NCI-H1930 (cell line): ENCODE measurements around the gene TMPRSS15.
A peak's percentile ranks its signal among the peaks of the same experiment; 100 is the strongest.

Experiments used
- DNase-seq, 2 experiments: peaks; one replicate each; lab custom pipeline; 2025; lab: John Stamatoyannopoulos, UW

Gene TMPRSS15

GRCh38 chr21:18349468-18349867 lies 54.1 kb downstream of the TMPRSS15 start:
- no peak for DNase-seq

DNA sequence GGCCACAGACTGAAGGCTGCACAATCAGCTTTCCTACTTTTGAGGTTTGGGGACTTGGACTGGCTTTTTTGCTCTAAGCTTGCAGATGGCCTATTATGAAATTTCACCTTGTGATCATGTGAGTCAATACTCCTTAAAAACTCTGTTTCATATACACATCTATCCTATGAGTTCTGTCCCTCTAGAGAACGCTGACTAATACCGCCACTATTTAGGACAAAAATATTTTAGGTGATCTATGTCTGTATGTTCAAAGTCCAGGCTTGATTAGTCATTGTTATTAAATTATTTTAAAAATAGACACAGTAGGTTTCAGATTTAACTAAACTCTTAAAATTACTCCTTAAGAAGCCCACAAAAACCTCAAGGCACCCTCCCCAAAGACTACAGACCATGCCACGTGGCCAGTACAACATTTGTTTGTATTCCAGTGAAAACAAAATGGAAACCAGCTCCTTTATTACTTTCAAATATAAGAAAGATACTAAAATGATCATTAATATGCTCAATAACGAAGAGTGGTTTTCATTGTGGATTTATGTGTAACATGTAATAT lies 63.1 kb downstream of the TMPRSS15 start:
- no peak for DNase-seq

GRCh38 chr21:18335651-18336236 lies 67.8 kb downstream of the TMPRSS15 start:
- DNase-seq = no peak

DNA sequence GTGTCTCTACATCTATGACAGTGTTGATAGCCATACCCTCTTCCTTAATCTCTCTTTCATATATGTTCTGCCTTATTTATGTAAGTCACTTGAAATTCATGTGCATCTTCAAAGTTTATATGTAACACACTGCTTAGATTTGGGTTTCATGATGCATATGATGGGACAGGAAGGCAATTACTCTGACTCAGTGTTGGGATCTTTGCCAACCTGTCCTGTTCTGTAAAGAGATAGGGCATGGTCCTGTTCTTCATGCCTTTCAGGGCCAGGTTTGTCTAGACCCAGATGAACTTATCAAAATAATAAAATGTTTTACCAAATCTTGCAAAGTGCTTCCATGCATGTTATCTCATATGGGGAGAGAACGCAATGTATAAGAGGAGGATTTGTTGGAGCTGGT lies 69.5 kb downstream of the TMPRSS15 start:
- no peak for DNase-seq

DNA sequence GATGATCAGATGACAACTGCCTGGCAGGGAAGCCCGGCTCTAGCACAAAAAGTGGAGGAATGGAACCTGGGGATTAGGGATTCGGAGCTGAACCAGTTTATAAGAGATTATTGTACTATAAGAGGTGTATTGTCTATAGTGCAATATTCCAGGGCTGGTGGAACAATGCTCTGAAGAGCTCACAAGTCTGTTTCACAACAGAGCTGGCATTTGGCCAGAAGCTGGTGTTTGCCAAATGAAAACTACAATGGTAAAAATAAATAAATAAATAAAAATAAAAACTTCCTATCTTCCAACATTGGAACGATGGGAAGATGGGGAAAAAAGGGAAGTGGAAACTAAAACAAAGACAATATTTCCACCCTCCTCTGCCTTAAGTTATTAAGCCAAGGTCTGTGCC lies 85.4 kb downstream of the TMPRSS15 start:
- no peak for DNase-seq

- DNase-seq = no peak
Observed at GRCh38 chr21:18298228-18298627, 105.4 kb downstream of the TMPRSS15 start.

- no peak for DNase-seq
Observed at GRCh38 chr21:18294100-18294499, 109.5 kb downstream of the TMPRSS15 start.

- no peak for DNase-seq
Observed at GRCh38 chr21:18289876-18290275, 113.7 kb downstream of the TMPRSS15 start.

GRCh38 chr21:18285379-18285778 lies 118.2 kb downstream of the TMPRSS15 start:
- DNase-seq = no peak

GRCh38 chr21:18275781-18276180 lies 127.8 kb downstream of the TMPRSS15 start:
- DNase-seq = peak in 1 of 2 experiments; percentile 11

GRCh38 chr21:18274370-18274769 lies 129.2 kb downstream of the TMPRSS15 start:
- DNase-seq = no peak

DNA sequence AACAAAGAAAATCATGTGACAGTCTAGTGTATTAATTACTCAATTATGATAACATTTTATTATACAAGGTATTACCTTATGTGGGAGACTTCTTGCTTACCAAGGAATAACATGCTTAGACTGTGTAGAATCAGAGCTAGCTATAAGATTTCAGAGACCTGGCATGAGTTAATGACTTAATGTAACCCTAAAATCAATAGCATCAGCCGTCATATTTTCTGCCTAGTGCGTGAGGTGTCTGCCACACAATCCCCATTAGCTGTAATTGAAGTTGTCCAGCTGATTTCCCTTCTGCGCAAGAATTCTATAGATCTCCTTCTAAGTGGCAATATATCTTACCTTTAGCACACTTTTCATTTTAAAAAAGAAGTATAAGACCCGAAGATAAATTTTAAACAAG lies 130.2 kb downstream of the TMPRSS15 start:
- no peak for DNase-seq

DNA sequence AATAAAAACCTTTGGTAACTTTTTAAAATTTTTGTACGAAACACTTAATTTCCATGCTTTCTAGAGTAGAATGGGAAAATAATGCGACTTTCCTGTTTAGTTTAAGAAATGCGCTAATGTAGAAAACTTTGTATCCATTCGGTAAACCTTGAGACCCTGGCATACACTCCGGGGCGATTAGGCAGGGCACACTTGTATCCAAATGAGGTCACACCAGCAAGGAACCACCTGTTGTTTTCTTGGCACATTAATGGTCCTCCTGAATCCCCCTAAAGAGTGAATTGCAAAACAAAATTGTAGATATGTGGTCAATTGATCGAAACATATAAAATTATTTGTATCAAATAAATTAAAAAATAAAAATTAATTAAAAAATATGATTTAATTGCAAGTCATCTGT lies 133.7 kb downstream of the TMPRSS15 start:
- DNase-seq = no peak

DNA sequence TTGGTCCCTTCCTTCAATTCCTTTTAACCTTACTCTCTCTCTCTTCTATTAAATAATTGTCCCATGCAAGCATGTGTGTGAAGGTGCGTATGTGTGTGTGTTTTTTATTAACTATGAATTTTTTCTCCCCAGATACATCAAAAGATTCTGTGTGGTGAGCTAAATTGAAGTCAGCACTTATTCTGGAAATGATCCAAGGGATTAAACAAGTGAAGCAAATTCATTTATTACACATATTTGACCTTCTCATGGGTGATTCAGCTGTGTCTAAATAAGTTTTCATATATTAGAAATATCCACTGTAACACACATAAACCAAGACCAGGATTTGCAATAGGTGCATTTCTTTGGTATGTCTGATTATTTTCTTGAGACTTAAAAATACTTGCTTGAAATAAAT lies 134.7 kb downstream of the TMPRSS15 start:
- no peak for DNase-seq

DNA sequence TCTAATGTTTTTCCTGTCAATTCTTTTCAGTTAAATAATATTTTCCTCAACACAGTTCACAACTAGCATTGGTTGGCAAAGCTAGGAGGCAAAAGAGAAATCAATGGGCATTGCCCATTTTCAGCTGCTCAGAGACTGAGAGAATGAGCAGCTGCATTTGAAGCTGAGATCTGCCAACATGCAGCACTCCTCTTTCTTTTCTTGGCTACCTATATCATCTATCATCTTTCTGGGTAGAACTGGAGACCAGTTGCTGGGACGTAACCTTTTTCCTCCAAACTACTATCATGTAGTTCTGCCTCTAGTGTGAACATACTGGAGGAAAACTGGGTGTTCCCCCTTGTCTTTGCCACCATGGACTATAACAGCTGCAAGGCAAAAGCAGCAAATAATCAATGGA lies 136.1 kb downstream of the TMPRSS15 start:
- DNase-seq = no peak

- DNase-seq = no peak
Observed at GRCh38 chr21:18265944-18266343, 137.6 kb downstream of the TMPRSS15 start.

DNA sequence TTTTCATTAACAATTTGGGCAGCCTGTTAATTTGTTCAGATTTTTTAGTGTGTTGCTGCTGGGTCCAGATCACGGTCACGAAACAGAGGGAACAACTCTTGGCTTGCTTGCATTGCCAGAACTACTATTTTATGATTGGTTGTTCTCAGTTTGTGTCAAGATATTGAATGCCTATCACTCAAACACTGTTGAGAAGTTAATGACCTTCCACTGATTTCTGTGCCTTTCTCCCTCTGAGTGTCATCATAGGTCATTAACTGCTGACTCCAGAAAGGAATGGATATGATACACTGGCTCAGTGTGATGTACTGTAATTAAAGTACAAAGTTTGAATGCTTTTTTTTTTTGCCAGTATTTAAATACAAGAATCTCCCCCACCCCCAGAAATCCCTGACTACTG lies 149.8 kb downstream of the TMPRSS15 start:
- DNase-seq = no peak

DNA sequence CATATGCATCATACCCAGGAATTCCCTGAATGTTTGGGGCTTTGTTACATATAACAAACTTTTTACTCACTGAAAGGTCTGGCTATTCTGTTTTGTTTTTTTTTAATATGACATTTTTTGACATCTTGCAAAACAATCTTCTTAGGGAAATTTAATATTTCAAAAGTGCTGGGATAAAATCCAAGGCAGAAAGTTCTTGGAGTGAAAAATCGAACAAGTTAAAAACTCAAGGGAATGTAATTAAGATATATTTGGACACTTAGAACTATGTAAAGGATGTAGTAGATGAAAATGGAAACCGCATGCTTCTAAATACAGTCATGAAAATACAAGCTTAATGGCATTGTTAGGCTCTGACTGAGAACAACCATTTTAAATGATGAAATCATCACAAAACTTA lies 150.4 kb downstream of the TMPRSS15 start:
- DNase-seq = no peak

DNA sequence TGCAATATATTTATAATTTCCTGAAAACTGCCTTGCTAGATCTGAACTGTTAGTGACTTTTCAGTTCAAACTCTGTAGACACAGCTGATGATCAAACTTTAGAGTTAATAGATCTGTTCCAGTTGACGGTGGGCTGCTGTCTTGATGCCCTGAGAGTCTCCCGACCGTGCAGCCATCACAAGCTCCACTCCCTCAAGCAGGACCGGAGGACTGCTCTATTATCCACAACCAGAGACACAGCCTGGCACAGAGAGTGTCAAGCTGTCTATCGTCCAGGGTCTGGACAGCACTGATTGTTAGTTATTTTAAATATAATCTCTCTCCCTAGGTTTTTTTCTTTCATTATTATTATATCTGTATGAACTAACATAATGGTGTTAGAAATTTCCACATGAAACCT lies 150.9 kb downstream of the TMPRSS15 start:
- no peak for DNase-seq

DNA sequence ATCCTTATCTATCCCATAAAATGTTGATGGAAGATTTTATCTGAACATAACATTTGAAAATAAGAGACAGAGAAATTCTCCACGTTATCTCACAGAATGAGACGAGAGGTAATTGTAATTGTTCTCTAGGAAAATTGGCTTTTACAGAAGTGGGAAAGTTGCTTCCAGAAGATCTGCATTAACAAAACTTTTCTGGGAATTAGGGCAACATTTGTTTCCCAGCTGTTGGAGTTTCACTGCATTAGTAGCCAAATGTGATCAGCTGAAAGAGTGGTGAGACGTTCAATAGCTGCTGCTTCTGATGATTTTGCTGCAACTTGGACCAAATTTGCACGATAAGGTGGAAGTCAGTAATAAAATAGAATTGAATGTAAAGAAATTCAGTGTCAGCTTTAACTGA lies 151.3 kb downstream of the TMPRSS15 start:
- DNase-seq = no peak

DNA sequence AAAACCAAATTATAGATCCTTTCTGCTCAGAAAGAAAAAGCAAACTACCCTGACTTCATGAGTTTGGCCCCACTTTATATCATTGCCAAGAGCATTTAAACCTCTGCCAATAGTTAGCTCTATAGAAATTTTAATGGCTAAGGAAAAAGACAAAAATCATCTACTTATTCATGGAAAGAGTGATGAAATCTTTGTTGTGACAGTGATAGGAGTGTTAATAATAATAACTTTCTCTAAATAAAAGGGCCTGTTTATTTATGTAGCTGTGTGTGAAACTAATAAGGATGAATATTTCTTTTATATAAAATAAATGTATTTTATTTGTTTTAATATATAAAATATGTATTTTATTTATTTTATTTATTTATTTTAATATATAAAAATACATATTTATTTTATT lies 152.5 kb downstream of the TMPRSS15 start:
- no peak for DNase-seq

- DNase-seq = no peak
Observed at GRCh38 chr21:18249672-18250071, 153.9 kb downstream of the TMPRSS15 start.

DNA sequence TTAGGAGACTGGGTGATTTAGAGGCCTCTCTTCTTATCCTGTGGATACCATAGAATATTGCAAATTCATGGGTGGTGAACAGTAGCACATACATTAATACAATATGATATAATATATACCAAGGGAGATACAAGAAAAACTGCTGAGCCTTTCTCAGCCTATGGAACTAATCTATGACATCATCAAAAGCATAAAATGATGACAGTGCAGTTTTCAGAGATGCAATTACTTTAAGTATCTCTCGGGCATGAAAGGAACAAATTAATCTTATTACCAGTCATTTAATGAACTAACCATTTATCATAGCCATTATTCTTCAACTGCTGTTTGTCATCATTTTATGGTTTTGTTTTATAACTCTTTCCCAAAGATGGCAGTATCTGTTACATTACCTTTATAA lies 155.4 kb downstream of the TMPRSS15 start:
- DNase-seq = no peak

- no peak for DNase-seq
Observed at GRCh38 chr21:18245464-18245967, 158.1 kb downstream of the TMPRSS15 start.
